Upper lobe of left lung (tissue), 6 donors: ENCODE measurements around the gene EN2. TPM values are rescaled to one million over a fixed set of nuclear protein-coding genes. Genes with fewer than 3 reads are reported as not detected.

Experiments used
- ATAC-seq, 2 donors: fragments of 200-7000 bp; cut with Tn5 transposase; one replicate each; pipeline ENCODE4 v1.9.1; 2022; ENCODE audit warnings: mild to moderate bottlenecking in 2 of 2, moderate library complexity in 2 of 2; ENCODE audit not compliant: low FRiP score in 2 of 2
- DNase-seq, 2 donors: peaks; one replicate each; pipeline ENCODE4 v3.0.0-alpha.2; 2019 to 2020
- H3K27ac ChIP-seq, 4 donors: fragments of 200-600 bp; sonication (generic); one replicate each; pipeline ENCODE4 v1.5.1; 2016 to 2019
- H3K27me3 ChIP-seq, 4 donors: fragments of 200-600 bp; sonication (generic); one replicate each; pipeline ENCODE4 v1.5.1; 2017 to 2019
- H3K36me3 ChIP-seq, 4 donors: fragments of 200-600 bp; sonication (generic); one replicate each; pipeline ENCODE4 v1.5.1; 2016 to 2019
- H3K4me1 ChIP-seq, 4 donors: fragments of 200-600 bp; sonication (generic); one replicate each; pipeline ENCODE4 v1.5.1; 2018 to 2019
- H3K4me3 ChIP-seq, 4 donors: fragments of 200-600 bp; sonication (generic); one replicate each; pipeline ENCODE4 v1.5.1; 2017 to 2019; ENCODE audit warnings: mild to moderate bottlenecking in 2 of 4, moderate library complexity in 1 of 4
- H3K9me3 ChIP-seq, 4 donors: fragments of 200-600 bp; sonication (generic); one replicate each; pipeline ENCODE4 v1.5.1; 2018 to 2019
- CTCF ChIP-seq, 6 experiments: fragments of 450-650 bp in 4 of 6; fragments of 200-600 bp in 2 of 6; sonication (generic) in 2 of 6; IDR thresholded peaks; one replicate each; pipeline ENCODE4 v1.5.1; 2016 to 2019; ENCODE audit warnings: antibody characterized with exemption in 6 of 6
- EP300 ChIP-seq, 4 donors: sonication (generic); formaldehyde crosslinking; IDR thresholded peaks; one replicate each; pipeline ENCODE4 v1.5.1; 2017; ENCODE audit warnings: antibody characterized with exemption in 4 of 4, control low read depth in 2 of 4
- POLR2A ChIP-seq, 4 donors: fragments of 450-650 bp; IDR thresholded peaks; one replicate each; pipeline ENCODE4 v1.5.1; 2016 to 2017; ENCODE audit warnings: antibody characterized with exemption in 4 of 4, mild to moderate bottlenecking in 2 of 4
- POLR2AphosphoS5 ChIP-seq, 2 donors: sonication (generic); formaldehyde crosslinking; IDR thresholded peaks; one replicate each; pipeline ENCODE4 v1.5.1; 2017; ENCODE audit warnings: antibody characterized with exemption in 2 of 2
- WGBS, 2 donors: methylation state at CpG; one replicate each; pipeline ENCODE4 v1.1.5; 2017 to 2018; 5-methylcytosine and 5-hydroxymethylcytosine counted together
- total RNA-seq, 6 donors: library from RNA; depleted of rRNA in 4 of 6; stranded (reverse); fragments of >200 nt in 4 of 6; gene quantifications; one replicate each; pipeline versions ENCODE4 v1.1.0 to v1.2.1, GENCODE V29; 2016 to 2021
- donor health status: DM: no; HTN: no; CAD: no; lungs with moderate emphysema.
- donor health status: DM: no; HTN: yes; CAD: no; lungs with severe emphysema.

Gene EN2
- total RNA-seq, 6 donors from 2014 or later = not detected

GRCh38 chr7:155489158-155489840, 31.4 kb downstream of the EN2 start:
- Histone ChIP-seq H3K27ac (no peak overlapping the region), H3K4me3 (no peak overlapping the region), H3K36me3 (no peaks in the 10 kb centered on the region), H3K4me1 (peaks cover 10 to 15% (median 14%) of the 10 kb centered on the region in 4 donors), H3K27me3 (peaks cover 0 to 22% (median 3%) of the 10 kb centered on the region in 4 donors), H3K9me3 (no peaks in the 10 kb centered on the region)
- DNase-seq (peak in 1 of 2 donors; percentile 60), ATAC-seq (no peak)
- WGBS, 2 donors = 67 to 78% methylated on average over 9 to 20 of the region's 20 CpGs
- TF ChIP-seq EP300 (IDR thresholded peaks at IDR 0.05) (no peak), POLR2AphosphoS5 (IDR thresholded peaks at IDR 0.05) (no peak), CTCF (IDR thresholded peaks at IDR 0.05) (no peak), POLR2A (IDR thresholded peaks at IDR 0.05) (no peak)

DNA sequence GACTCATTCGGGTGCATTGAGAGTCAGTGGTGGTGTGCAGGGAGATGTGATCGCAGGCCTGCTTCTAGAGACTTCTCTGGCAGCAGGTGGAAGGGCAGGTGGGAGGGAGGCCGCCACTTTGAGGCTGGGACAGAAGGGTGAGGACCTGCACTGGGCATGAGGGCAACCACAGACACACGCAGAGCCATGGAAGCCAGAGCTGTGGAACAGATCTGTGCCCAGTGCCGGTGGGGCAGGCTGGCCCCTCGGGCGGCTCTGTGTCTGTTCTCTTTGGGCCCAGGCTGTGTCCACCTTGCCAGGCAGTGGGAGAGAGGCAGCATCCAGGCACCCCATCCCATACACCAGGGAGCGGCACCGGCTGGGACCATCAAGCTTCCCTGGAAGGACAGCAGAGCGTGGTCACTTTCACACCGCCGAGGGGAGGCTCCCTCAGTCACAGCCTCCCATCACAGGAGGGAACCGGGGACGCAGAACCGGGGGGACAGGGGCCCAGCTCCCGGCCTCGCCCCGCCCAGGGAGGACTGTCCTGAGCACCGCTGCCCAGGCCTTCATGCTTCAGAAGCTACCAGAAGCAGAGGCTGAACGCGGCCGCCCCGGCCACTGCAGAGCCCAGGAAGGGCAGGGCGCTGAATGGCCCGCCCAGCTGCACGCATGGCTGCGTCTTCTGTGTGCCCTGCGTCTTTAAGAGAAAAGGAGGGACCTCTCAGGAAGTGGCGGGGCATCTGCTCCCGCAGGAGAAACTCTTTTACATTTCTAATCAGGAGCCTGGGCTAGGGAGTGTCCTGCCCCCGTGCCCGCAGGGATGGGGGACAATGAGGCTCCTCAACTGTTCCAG, 32.1 kb downstream of the EN2 start:
- peaks cover 10 to 15% (median 14%) of the 10 kb centered on the region in 4 donors for H3K4me1 ChIP-seq
- peak; percentile 6 to 83 for ATAC-seq
- DNase-seq = peak in 1 of 2 donors; percentile 85
- H3K9me3 ChIP-seq = no peaks in the 10 kb centered on the region
- peak overlapping the region in 3 of 4 donors; percentile 34 to 53 (median 50) for H3K4me3 ChIP-seq
- no peaks in the 10 kb centered on the region for H3K36me3 ChIP-seq
- 58 to 86% methylated on average over 4 to 32 of the region's 32 CpGs for WGBS, 2 donors
- TF ChIP-seq CTCF (IDR thresholded peaks at IDR 0.05) (no peak), POLR2A (IDR thresholded peaks at IDR 0.05) (no peak), POLR2AphosphoS5 (IDR thresholded peaks at IDR 0.05) (no peak), EP300 (IDR thresholded peaks at IDR 0.05) (no peak)
- peaks cover 0 to 22% (median 3%) of the 10 kb centered on the region in 4 donors for H3K27me3 ChIP-seq
- H3K27ac ChIP-seq = peak overlapping the region in 2 of 4 donors; percentile 28 to 32

GRCh38 chr7:155490697-155491628, 33.0 kb downstream of the EN2 start:
- no peaks in the 10 kb centered on the region for H3K36me3 ChIP-seq
- no peak for TF ChIP-seq POLR2A (IDR thresholded peaks at IDR 0.05)
- TF ChIP-seq EP300 (IDR thresholded peaks at IDR 0.05) = no peak
- no peak for TF ChIP-seq POLR2AphosphoS5 (IDR thresholded peaks at IDR 0.05)
- TF ChIP-seq CTCF (IDR thresholded peaks at IDR 0.05) = no peak
- peaks cover 10 to 15% (median 14%) of the 10 kb centered on the region in 4 donors for H3K4me1 ChIP-seq
- H3K4me3 ChIP-seq = peak overlapping the region in 3 of 4 donors; percentile 34 to 53 (median 50)
- peak; percentile 59 to 85 for ATAC-seq
- H3K27ac ChIP-seq = peak overlapping the region in 2 of 4 donors; percentile 28 to 32
- peaks cover 0 to 22% (median 3%) of the 10 kb centered on the region in 4 donors for H3K27me3 ChIP-seq
- peak; percentile 49 to 91 for DNase-seq
- H3K9me3 ChIP-seq = no peaks in the 10 kb centered on the region
- WGBS, 2 donors = 30 to 32% methylated on average over 42 to 47 of the region's 47 CpGs

GRCh38 chr7:155491812-155492211, 33.9 kb downstream of the EN2 start:
- WGBS, 2 donors = 59 to 65% methylated on average over 11 of the region's 11 CpGs
- H3K9me3 ChIP-seq = no peaks in the 10 kb centered on the region
- peaks cover 0 to 22% (median 3%) of the 10 kb centered on the region in 4 donors for H3K27me3 ChIP-seq
- DNase-seq (peak in 1 of 2 donors; percentile 13), ATAC-seq (no peak)
- H3K36me3 ChIP-seq = no peaks in the 10 kb centered on the region
- H3K4me3 ChIP-seq = no peak overlapping the region
- H3K4me1 ChIP-seq = peaks cover 10 to 15% (median 14%) of the 10 kb centered on the region in 4 donors
- TF ChIP-seq POLR2A (IDR thresholded peaks at IDR 0.05) (no peak), EP300 (IDR thresholded peaks at IDR 0.05) (no peak), POLR2AphosphoS5 (IDR thresholded peaks at IDR 0.05) (no peak)
- no peak overlapping the region for H3K27ac ChIP-seq
